Brain microvascular endothelial cell (primary cell): ENCODE measurements around the gene MAP2K1.
"Not testable (repeated sequence)": the region's sequence is repeated elsewhere in the genome, so short reads cannot be mapped to it uniquely, and the experiment has no call there.

Experiments used
- DNase-seq: peaks from one replicate; pipeline ENCODE4 v3.0.0-alpha.2; 2020
- H3K27ac ChIP-seq: fragments of 250-450 bp; sonication (Bioruptor Pico); 2 replicates; pipeline ENCODE4 v1.5.1; 2020; ENCODE audit warnings: mild to moderate bottlenecking, moderate library complexity
- H3K27me3 ChIP-seq: fragments of 250-450 bp; sonication (Bioruptor Pico); replicated peaks from 2 replicates; pipeline ENCODE4 v1.5.1; 2020; ENCODE audit warnings: mild to moderate bottlenecking
- H3K36me3 ChIP-seq: fragments of 250-450 bp; sonication (Bioruptor Pico); replicated peaks from 2 replicates; pipeline ENCODE4 v1.5.1; 2020; ENCODE audit warnings: mild to moderate bottlenecking
- H3K4me3 ChIP-seq: 2 replicates; pipeline ENCODE4 v1.5.1; 2011; ENCODE audit warnings: low read depth, mild to moderate bottlenecking, control low read depth, low read length, moderate library complexity
- CTCF ChIP-seq: IDR thresholded peaks from 2 replicates; pipeline ENCODE4 v1.5.1; 2011; ENCODE audit warnings: low read depth, mild to moderate bottlenecking, moderate library complexity, low read length, control low read depth, inconsistent platforms; ENCODE audit errors: missing control alignments
- in situ Hi-C: cut with HindIII; loops from 2 replicates; pipeline ENCODE4 v1.10.0; 2017; ENCODE audit warnings: low sequenced_read_pairs, low pct_ligation_motif_present

Gene MAP2K1

GRCh38 chr15:66386204-66387123, at the start of gene MAP2K1:
TSS of gene MAP2K1 (plus strand) at chr15:66386912. CDS start at chr15:66387348, 436 bp downstream.
- peak; percentile 67 for TF ChIP-seq CTCF
- H3K27ac ChIP-seq = peak within 1 kb of the TSS; percentile 86
- no peaks in the 10 kb centered on the region for H3K36me3 ChIP-seq
- H3K27me3 ChIP-seq = no peaks in the 10 kb centered on the region
- peak within 1 kb of the TSS; percentile 79 for H3K4me3 ChIP-seq
- peak; percentile 93 for DNase-seq
- in situ Hi-C loops = no loop called here

- H3K27ac ChIP-seq, DNase-seq, H3K36me3 ChIP-seq, in situ Hi-C loops, H3K27me3 ChIP-seq, H3K4me3 ChIP-seq: not testable (repeated sequence)
These were observed 38.2 kb upstream of the MAP2K1 start for GRCh38 chr15:66348530-66348929.

GRCh38 chr15:66356077-66356358, 30.7 kb upstream of the MAP2K1 start:
- in situ Hi-C loops = no loop called here

GRCh38 chr15:66356359-66357236, 30.1 kb upstream of the MAP2K1 start, which contains the start of gene TIPIN:
TSS of gene TIPIN (minus strand) at chr15:66356685. CDS start at chr15:66352947, 3,738 bp downstream.
- in situ Hi-C loops = no loop called here
- H3K27me3 ChIP-seq = no peaks in the 10 kb centered on the region
- DNase-seq = peak; percentile 90
- H3K27ac ChIP-seq = peak within 1 kb of the TSS; percentile 42
- H3K4me3 ChIP-seq = peak within 1 kb of the TSS; percentile 86
- no peak for TF ChIP-seq CTCF
- no peaks in the 10 kb centered on the region for H3K36me3 ChIP-seq

More at GRCh38 chr15:66356077-66356358, 30.7 kb upstream of the MAP2K1 start:
- DNase-seq = no peak
- H3K36me3 ChIP-seq = no peaks in the 10 kb centered on the region
- H3K27ac ChIP-seq = peak overlapping the region; percentile 42
- no peak for TF ChIP-seq CTCF
- H3K4me3 ChIP-seq = peak overlapping the region; percentile 86
- H3K27me3 ChIP-seq = no peaks in the 10 kb centered on the region

GRCh38 chr15:66359740-66360139, 27.0 kb upstream of the MAP2K1 start:
- H3K27me3 ChIP-seq = no peaks in the 10 kb centered on the region
- in situ Hi-C loops = no loop called here
- H3K36me3 ChIP-seq = no peaks in the 10 kb centered on the region
- DNase-seq = no peak
- H3K4me3 ChIP-seq = no peak overlapping the region
- H3K27ac ChIP-seq = no peak overlapping the region
- TF ChIP-seq CTCF = no peak

GRCh38 chr15:66361745-66362460, 24.8 kb upstream of the MAP2K1 start:
- H3K27ac ChIP-seq, H3K27me3 ChIP-seq, DNase-seq, in situ Hi-C loops, H3K4me3 ChIP-seq, H3K36me3 ChIP-seq: not testable (repeated sequence)
